Stimulated activated CD4-positive, alpha-beta T cell treated with anti-CD3 and anti-CD28 coated beads, TNF-alpha, amount 100 ng/mL, for 1 hour (primary cell): ENCODE measurements around the gene MIEF1.

Experiments
- DNase-seq, 3 donors: peaks; one replicate each; pipeline ENCODE4 v3.0.0-alpha.2; 2020; ENCODE audit warnings: low read depth in 3 of 3, low spot score in 1 of 3

MIEF1 gene

DNA sequence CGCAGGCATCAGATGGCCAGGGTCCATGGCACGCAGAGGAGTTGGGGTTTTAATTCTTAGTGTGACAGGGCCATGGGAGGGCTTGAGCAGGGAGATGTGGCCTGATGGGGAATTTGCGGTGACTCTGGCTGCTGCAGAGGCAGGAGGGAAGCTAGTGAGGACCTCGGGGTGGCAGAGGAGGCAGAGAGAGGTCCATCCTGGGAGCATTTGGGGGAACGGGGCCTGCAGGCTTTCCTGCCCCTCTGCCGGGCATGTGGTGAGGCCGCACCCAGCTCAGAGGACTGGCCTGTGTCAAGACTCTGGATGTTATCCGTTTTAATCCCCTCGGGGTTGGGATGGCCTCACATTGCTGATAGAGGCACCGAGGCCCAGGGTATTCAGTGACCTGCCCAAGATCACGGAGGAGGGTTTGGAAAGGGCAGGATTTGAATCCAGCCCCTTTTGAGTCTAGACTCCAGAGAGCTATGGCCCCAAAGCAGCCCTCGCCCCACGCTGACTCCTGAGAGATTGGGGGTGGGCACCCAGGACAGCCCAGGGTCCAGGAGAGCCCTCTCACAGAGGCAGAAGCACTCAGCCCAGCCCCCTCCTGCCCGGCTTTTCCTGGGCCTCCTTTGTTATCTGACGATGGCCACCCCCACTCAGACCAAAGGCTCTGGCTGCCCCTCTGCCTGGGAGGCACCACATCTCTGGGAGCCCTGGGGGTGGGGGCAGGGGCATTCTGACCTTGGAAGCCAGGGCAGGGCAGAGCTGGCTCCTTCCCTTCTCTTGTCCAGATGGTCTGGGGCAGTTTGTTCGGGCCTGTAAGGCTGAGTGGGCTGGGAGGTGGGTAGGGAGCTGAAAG is 31.4 kb upstream of the MIEF1 start:
- no peak for DNase-seq

DNA sequence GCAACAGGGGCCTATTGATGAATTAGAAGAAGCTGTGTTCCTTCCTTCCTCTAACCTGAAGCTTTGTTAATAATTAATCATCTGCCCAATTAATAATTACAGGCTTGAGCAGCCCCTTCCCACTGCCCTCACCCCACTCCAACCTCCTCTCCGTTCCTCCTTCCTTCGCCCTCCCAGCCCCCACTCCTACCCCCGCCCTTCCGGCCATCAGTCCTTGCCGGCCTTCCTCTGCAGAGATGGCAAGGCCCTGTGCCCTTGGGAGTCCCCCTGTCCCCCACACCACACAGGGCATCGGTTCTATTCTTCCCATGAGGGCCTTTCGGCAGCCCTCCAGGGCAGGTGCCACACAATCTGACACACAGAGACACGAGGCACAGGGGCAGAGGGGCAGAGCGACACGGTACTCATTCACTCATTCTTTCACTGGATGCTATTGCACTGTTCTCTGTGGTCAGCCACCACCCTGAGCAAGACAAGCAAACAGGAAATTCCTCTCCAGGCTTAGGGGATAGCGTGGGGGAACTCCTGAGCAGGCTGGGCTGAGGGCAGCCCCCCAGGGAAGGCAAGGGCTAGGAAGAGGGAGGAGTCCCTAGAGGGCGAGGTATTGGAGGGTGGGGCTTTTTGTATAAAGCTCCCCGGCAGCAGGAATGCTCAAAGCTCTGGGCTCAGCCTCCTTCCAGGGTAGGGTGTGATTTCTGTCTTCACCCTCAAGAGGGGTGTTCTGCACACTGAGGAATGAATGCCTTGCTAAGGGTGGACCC is 30.5 kb upstream of the MIEF1 start:
- no peak for DNase-seq

DNA sequence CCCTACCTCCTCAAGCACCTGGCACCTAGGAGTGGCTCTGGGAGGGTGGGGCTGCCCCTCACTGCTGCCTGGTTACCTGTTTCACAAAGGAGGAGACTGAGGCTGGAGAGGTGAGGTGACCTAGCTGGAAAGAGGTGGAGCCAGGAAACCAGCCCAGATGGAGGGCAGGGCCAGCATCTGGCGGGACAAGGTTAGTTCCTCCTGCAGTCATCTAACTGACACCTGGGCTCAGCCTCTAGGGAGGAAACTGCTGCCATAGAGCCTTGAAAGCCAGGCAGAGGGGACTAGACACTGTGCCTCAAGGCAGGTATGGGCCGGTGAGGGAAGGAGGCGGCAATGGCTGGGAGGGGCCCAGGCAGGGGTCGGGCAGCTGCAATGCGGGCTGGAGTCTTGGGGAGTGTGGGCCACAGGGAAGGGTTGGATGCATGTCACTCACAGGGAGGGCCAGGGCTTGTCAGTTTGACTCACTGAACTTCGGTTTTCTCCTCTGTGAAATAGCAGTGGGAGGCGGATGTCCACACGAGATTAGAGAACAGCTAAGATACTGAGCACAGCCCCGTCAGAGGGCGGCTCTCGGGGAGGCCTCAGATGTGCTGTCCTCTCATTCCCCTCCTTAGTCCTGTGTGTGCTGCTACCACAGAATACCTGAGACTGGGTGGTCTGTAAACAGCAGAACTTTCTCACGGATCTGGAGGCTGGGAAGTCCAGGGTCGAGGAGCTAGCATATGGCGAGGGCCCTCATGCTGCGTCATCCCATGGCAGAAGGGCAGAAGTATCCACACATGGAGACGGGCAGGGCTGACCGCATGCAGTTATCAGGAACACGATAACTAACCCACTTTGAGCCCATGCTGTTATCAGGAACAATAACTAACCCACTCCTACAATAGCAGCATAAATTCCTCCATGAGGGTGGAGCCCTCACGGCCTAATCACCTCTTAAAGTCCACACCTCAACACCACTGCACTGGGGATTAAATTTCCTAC is 29.2 kb upstream of the MIEF1 start:
- no peak for DNase-seq

DNA sequence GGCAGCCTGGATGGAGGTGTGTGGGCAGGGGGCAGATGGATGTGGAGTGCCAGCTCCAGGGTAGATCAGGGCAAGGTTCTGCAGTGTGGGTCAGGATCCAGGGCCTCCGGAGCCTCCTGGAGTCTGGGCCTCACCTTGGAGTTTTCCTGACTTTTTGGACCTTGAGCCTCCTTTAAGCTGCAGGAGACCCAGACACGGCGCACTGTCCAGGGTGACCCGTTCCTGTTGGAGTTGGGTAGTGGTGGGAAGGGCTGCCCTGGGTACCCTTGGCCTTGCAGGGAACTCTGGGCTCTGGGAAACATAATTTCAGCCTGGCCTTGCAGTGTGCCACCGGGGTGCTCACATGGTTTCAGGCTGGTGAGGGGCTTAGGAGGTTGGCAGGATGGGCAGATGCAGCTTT is 28.2 kb upstream of the MIEF1 start:
- DNase-seq = no peak

DNA sequence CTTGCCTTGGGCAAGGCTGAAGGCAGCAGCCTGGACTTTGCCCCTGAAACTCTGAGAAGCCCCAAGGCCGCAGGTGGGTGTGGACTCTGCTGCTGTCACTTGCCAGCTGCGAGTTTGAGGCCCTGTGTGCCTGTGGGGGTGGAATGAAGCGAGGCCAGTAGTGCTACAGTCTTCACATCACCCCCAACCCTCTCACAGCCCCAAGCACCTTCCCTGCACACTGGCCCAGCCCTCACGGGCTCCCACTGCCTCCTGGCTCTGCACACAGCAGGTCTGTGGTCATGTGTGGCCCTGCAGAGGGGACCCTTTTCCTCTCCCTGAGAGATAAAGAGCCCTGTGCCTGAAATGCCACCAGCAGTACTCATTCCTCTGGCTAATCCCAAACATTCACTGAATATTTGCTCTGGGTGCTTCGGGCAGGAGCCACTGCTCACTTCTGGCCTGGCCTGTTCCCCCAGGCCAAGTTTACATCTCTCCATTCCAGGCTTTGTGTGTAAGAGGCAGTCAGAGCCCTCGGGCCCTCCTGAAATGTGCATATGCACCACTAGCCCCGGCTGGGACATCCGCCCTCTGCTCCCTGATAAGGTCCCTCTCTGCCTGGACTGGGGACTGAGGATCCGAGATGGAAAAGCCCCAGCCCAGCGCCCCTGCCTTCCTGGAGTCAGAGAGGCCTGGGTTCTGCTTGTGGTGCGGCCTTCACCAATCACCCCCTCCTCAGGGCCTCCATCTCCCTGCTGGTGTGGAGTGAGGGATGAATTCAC is 27.6 kb upstream of the MIEF1 start:
- DNase-seq = no peak

DNA sequence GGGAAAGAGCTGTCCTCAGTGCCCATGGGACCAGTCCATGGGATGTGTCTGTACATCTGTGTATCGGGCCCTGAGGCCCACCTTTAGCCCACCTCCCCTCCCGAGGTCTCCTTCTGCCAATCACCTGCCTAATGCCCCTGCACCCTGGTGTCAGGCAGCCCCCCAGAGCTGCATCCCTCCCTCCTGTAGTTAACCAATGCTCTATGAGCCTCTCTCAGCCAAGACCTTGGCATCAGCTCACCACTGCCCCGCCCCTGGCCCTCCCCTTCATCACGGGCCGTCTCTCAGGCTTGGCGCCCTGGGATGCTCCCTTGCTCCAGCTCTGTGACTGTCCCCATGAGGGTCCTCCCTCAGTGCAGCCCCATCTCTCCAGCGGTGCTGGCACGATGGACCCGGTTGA is 26.8 kb upstream of the MIEF1 start:
- no peak for DNase-seq

DNA sequence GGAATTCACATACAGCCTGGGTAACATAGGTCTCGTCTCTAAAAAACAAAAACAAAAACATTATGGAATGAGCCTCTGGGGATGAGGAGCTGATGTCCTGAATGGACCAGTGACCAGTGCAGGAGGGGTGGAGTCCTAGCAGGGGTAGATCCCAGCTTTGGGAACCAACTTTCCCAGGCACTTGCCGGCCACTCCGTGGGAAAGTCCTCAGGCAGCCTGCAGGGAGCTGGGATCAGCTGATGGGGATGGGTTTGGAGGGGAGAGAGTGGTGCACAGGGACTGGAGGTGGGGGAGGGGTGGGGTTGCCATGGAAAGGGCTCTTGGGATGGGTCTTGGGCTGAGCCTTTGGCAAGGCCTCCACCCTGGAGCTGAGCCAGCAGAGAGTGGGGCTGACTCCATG is 26.2 kb upstream of the MIEF1 start:
- DNase-seq = no peak

DNA sequence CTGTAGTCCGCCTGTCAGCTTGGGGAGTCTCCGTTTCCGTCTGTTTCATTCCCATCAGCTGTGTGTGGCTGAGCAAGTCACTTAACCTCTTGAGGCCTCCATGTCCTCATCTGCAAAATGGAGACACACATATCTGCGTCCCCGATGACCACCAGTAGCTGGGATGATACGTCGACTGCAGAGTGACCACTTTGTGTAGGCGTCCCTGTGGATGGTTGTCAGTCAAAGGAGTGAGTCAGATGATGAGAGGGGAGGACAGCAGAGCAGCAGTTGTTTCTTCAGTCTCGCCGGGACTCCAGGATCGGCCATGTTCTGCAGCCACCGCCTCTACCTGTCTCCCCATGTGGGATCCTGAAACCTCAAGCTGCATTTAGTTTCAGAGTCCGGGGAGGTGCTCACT is 25.4 kb upstream of the MIEF1 start:
- DNase-seq = no peak

DNA sequence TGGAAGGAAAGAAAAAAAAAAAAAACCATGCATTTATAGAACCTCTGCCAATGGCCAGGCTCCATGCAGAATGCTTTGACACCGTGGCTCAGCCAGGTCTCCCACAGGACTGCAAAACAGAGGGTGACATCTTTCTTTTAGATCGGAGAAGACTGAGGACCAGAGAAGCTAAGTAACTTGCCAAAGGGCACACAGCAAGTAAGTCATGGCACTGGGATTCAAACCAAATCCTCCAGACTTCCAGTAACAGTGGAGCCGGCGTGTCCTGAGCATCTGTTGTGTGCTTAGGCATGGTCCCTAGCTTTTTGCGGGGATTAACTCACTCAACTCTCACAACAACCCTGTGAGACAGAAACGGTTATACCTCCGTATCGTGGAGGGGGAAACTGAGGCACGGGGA is 24.5 kb upstream of the MIEF1 start:
- DNase-seq = no peak

DNA sequence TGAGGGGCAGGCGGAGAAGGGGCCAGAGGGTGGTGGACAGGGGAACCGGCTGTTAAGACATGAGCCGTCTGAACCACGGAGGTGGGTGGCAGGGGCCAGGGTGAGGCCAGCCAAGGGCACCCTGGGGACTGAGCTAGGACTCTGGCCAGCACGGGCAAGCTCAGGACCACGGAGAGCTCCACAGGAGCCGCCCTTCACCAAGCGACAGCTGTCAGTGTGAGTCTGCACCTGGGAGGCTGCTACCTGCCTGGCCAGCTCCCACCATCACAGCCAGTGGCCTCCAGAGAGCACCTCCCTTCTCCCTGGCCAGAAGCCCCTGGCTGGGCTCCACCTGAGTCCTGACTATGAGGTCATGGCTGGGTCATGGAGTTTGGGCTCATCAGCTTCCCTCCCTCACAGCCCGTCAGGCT is 23.6 kb upstream of the MIEF1 start:
- DNase-seq = no peak

DNA sequence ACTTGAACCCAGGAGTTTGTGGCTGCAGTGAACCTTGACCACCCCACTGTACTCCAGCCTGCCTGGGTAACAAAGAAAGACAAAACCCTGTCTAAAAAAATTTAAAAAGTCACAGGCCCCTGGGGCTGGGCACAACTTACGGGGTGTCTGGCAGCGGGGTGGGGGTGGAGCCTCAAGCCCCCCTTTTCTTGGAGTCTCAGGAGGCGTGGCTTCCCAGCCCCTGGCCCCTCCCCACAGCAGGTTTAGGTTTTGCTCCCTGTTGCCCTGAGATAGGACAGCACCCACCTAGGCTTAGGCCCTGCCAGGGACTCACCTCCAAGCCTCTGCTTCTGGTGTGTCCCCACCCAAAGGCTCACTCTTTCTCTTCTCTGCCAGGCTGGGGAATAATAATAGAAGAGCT is 22.8 kb upstream of the MIEF1 start:
- no peak for DNase-seq

DNA sequence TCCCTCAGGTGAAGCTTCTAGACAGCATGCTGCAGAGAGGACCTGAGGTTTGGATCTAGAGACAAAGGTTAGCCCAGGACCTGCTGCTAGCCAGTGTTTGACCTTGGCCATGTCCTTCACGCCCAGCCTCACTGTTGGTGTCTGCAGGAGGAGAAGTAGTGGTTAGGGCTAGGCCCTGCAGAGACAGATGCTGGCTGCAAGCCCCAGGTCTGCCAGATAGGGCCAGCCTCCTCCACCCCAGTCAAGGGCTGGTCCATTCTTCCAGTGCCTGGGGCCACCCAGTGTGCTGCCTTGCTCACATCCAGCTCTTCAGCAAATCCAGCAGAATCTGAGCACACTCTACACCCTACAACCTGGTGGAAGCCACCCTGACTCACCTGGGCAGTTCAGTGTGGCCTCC is 21.5 kb upstream of the MIEF1 start:
- no peak for DNase-seq

DNA sequence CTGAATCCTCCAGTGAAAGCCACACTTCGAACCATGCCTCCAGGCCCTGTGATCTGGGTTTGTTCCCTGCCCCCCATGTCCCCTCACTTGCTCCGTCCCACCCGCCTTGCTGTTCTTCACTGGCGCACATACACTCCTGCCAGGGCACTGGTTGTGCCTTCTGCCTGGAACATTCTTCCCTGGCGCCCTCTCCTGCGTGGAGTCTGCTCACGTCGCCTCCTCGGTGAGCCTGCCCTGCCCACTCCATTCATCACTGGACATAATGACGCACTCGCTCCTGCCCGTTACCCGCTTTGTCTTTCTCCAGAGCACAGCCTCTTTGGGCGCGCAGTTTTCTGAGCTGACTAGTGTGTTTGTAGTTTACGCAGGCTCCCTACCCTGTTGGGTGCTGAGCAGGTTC is 21.0 kb upstream of the MIEF1 start:
- no peak for DNase-seq

DNA sequence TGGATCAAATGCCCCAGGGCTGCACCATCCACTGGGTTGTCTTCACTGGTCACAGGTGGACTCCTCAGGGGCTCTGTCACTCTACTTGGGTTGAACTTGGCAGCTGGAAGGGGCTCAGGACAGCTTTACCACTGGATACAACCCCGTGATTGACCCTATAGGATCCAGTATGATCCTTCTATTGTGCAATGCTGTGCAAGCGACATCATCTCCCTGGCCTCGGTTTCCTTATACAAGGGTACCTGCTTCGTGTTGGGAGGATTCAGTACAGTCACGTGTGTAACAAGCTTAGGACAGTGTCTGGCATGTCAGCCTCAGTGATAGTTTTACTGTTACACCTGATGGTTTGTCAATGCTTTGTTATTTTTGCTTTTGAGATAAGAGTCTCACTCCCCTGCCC is 20.5 kb upstream of the MIEF1 start:
- DNase-seq = no peak

DNA sequence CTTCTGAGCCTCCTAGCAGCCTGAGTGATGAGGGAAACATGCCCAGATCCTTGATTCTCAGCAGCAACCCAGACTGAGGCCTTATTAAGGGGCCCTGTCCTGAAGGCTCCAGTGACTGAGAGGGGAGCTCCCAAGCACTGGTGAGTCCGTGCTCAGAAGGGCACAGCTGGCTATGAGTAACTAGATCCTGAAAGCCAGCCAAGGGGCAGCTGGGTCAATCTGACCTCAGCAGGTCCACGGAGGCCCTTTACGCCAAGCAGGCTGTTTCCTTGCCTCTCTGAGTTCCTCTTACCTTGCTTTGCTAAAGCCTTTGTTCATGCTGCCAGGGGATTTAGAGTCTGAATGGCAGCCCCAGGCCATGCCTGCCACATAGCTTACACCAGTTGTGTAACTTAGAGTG is 19.3 kb upstream of the MIEF1 start:
- no peak for DNase-seq

DNA sequence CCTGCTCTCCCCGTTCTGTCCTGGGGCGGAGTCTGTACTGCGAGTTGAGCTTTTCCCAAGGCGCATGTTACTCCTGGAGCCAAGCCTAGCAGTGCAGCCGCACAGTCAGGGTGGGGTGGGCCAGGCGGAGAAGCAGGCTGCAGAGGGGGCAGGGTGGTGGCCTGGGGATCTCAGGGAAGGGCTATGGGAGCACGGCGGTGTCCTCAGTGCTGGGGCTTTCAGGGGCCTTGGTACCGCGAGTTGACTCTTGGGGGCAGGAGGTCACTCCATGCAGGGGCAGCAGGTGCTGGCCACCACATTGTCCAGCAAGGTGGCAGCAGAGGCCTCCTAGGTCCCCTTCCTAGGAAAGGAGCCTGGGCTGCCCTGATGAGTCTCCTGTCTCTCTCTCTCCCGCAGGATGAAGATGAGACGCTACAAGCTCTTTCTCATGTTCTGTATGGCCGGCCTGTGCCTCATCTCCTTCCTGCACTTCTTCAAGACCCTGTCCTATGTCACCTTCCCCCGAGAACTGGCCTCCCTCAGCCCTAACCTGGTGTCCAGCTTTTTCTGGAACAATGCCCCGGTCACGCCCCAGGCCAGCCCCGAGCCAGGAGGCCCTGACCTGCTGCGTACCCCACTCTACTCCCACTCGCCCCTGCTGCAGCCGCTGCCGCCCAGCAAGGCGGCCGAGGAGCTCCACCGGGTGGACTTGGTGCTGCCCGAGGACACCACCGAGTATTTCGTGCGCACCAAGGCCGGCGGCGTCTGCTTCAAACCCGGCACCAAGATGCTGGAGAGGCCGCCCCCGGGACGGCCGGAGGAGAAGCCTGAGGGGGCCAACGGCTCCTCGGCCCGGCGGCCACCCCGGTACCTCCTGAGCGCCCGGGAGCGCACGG is 14.9 kb upstream of the MIEF1 start:
- no peak for DNase-seq

DNA sequence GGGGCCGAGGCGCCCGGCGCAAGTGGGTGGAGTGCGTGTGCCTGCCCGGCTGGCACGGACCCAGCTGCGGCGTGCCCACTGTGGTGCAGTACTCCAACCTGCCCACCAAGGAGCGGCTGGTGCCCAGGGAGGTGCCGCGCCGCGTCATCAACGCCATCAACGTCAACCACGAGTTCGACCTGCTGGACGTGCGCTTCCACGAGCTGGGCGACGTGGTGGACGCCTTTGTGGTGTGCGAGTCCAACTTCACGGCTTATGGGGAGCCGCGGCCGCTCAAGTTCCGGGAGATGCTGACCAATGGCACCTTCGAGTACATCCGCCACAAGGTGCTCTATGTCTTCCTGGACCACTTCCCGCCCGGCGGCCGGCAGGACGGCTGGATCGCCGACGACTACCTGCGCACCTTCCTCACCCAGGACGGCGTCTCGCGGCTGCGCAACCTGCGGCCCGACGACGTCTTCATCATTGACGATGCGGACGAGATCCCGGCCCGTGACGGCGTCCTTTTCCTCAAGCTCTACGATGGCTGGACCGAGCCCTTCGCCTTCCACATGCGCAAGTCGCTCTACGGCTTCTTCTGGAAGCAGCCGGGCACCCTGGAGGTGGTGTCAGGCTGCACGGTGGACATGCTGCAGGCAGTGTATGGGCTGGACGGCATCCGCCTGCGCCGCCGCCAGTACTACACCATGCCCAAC is 14.1 kb upstream of the MIEF1 start:
- DNase-seq = no peak

DNA sequence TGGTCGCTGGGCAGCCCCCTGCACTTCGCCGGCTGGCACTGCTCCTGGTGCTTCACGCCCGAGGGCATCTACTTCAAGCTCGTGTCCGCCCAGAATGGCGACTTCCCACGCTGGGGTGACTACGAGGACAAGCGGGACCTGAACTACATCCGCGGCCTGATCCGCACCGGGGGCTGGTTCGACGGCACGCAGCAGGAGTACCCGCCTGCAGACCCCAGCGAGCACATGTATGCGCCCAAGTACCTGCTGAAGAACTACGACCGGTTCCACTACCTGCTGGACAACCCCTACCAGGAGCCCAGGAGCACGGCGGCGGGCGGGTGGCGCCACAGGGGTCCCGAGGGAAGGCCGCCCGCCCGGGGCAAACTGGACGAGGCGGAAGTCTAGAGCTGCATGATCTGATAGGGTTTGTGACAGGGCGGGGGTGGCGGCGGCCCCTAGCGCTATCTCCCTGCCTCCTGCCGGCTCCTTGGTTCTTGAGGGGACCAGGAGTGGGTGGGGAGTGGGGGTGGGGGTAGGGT is 13.5 kb upstream of the MIEF1 start:
- DNase-seq = no peak
